Measurements from ENCODE around the gene DNAAF2. TPM values are rescaled to one million over a fixed set of nuclear protein-coding genes. Genes with fewer than 3 reads are reported as not detected.
"Not testable (repeated sequence)": the region's sequence is repeated elsewhere in the genome, so short reads cannot be mapped to it uniquely, and the experiment has no call there.

DNAAF2 gene
- total RNA-seq, 6 donors from 2014 or later: 6.1 to 17.6 (median 9.6) TPM

DNA sequence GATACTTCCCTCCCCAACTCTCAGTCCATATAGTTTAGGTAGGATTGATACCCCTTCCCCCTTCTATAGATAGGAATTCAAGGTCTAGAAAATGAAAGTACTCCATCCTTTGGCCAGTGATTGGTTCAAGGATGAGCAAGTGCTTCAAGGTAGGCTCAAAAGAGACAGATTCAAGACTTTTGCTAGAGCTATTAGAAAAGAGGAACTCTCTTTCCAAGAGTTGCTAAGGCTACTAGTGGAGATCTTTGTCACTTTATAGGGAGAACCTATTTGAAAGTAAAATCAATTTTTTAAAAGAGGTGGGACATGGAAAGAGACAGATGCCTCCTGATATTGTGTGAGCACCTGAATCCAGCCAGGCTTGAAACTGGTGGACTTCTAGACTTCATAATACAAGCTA is 35.4 kb upstream of the DNAAF2 start:
- H3K4me1 ChIP-seq: no peaks in the 10 kb centered on the region
- TF ChIP-seq, protein P1, sequence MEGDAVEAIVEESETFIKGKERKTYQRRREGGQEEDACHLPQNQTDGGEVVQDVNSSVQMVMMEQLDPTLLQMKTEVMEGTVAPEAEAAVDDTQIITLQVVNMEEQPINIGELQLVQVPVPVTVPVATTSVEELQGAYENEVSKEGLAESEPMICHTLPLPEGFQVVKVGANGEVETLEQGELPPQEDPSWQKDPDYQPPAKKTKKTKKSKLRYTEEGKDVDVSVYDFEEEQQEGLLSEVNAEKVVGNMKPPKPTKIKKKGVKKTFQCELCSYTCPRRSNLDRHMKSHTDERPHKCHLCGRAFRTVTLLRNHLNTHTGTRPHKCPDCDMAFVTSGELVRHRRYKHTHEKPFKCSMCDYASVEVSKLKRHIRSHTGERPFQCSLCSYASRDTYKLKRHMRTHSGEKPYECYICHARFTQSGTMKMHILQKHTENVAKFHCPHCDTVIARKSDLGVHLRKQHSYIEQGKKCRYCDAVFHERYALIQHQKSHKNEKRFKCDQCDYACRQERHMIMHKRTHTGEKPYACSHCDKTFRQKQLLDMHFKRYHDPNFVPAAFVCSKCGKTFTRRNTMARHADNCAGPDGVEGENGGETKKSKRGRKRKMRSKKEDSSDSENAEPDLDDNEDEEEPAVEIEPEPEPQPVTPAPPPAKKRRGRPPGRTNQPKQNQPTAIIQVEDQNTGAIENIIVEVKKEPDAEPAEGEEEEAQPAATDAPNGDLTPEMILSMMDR (IDR thresholded peaks at IDR 0.05): no peak
- TF ChIP-seq POLR2AphosphoS5 (IDR thresholded peaks at IDR 0.05) (no peak), EP300 (IDR thresholded peaks at IDR 0.05) (no peak), POLR2A (IDR thresholded peaks at IDR 0.05) (no peak)

GRCh38 chr14:49659526-49660455 is 24.7 kb upstream of the DNAAF2 start:
- H3K4me3 ChIP-seq: no peak overlapping the region
- ATAC-seq (ENCODE audit: low FRiP score in 2 of 2): no peak
- 75 to 87% methylated on average over 2 of the region's 2 CpGs for WGBS, 2 donors
- DNase-seq: no peak
- no peak overlapping the region for H3K27ac ChIP-seq
- no peaks in the 10 kb centered on the region for H3K9me3 ChIP-seq
- no peaks in the 10 kb centered on the region for H3K36me3 ChIP-seq
- H3K4me1 ChIP-seq: no peaks in the 10 kb centered on the region
- no peak for TF ChIP-seq EP300 (IDR thresholded peaks at IDR 0.05)
- TF ChIP-seq, protein P1 (IDR thresholded peaks at IDR 0.05): no peak
- H3K27me3 ChIP-seq: no peaks in the 10 kb centered on the region

More for the DNA sequence above, 35.4 kb upstream of the DNAAF2 start:
- H3K36me3 ChIP-seq: peaks cover 0 to 3% (median 0%) of the 10 kb centered on the region in 4 donors
- no peak overlapping the region for H3K27ac ChIP-seq
- no peak for ATAC-seq (ENCODE audit: low FRiP score in 2 of 2)
- no peak overlapping the region for H3K4me3 ChIP-seq
- no peaks in the 10 kb centered on the region for H3K27me3 ChIP-seq
- DNase-seq: no peak
- H3K9me3 ChIP-seq: no peaks in the 10 kb centered on the region

DNA sequence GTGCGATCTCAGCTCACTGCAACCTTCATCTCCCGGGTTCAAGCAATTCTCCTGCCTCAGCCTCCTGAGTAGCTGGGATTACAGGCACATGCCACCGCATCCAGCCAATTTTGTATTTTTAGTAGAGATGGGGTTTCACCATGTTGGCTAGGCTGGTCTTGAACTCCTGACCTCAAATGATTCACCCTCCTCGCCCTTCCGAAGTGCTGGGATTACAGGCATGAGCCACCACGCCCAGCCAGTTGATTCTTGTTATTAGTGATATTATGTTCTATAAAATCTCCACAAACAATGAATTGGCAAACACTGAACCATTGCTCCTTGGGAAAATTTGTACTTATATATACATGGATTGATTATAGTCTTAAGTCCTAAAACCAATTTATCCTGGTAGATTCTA is 22.5 kb upstream of the DNAAF2 start:
- not testable (repeated sequence) for H3K4me1 ChIP-seq; H3K27ac ChIP-seq; H3K9me3 ChIP-seq; DNase-seq; H3K36me3 ChIP-seq; H3K4me3 ChIP-seq; ATAC-seq (ENCODE audit: low FRiP score in 2 of 2); H3K27me3 ChIP-seq
- 92 to 95% methylated on average over 6 of the region's 6 CpGs for WGBS, 2 donors

GRCh38 chr14:49654511-49654910 is 19.5 kb upstream of the DNAAF2 start:
- no peaks in the 10 kb centered on the region for H3K4me1 ChIP-seq
- no peak for DNase-seq
- WGBS, 2 donors: 94 to 97% methylated on average over 3 of the region's 3 CpGs
- H3K27ac ChIP-seq: no peak overlapping the region
- ATAC-seq (ENCODE audit: low FRiP score in 2 of 2): no peak
- no peaks in the 10 kb centered on the region for H3K9me3 ChIP-seq
- no peaks in the 10 kb centered on the region for H3K36me3 ChIP-seq
- TF ChIP-seq POLR2A (IDR thresholded peaks at IDR 0.05) (no peak), EP300 (IDR thresholded peaks at IDR 0.05) (no peak), POLR2AphosphoS5 (IDR thresholded peaks at IDR 0.05) (no peak)
- TF ChIP-seq, protein P1 (IDR thresholded peaks at IDR 0.05): no peak
- H3K27me3 ChIP-seq: no peaks in the 10 kb centered on the region
- no peak overlapping the region for H3K4me3 ChIP-seq

DNA sequence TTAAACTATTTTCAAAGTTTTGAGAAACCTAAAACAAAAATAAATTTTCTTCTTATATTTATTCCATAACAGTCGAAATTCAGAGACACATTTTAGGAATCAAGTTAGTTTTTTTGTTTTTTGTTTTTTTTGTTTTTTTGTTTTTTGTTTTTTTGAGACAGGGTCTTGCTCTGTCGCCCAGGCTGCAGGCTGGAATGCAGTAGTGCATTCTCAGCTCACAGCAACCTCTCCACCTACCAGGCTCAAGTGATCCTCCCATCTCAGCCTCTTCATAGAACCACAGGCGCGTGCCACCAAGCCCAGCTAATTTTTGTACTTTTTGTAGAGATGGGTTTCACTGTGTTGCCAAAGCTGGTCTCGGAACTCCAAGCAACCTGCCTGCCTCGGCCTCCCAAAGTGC is 18.5 kb upstream of the DNAAF2 start:
- no peak for DNase-seq
- Histone ChIP-seq H3K36me3 (no peaks in the 10 kb centered on the region), H3K27ac (no peak overlapping the region), H3K9me3 (no peaks in the 10 kb centered on the region), H3K4me3 (no peak overlapping the region), H3K27me3 (no peaks in the 10 kb centered on the region), H3K4me1 (no peaks in the 10 kb centered on the region)
- no peak for TF ChIP-seq POLR2A (IDR thresholded peaks at IDR 0.05)
- no peak for TF ChIP-seq EP300 (IDR thresholded peaks at IDR 0.05)
- TF ChIP-seq POLR2AphosphoS5 (IDR thresholded peaks at IDR 0.05): no peak
- TF ChIP-seq, protein P1 (IDR thresholded peaks at IDR 0.05): no peak
- 98% methylated on average over 6 of the region's 6 CpGs for WGBS, 2 donors
- no peak for ATAC-seq (ENCODE audit: low FRiP score in 2 of 2)

Measured in upper lobe of left lung (tissue), 6 donors.